Sigmoid colon (tissue), 7 donors: ENCODE measurements around the gene PDE1C. TPM values are rescaled to one million over a fixed set of nuclear protein-coding genes. Genes with fewer than 3 reads are reported as not detected.

ENCODE experiments used
- DNase-seq: peaks from one replicate; pipeline ENCODE4 v3.0.0-alpha.2; 2019
- H3K27ac ChIP-seq, 4 donors: fragments of 200-600 bp; sonication (generic); one replicate each; pipeline ENCODE4 v1.5.1; 2016 to 2019; ENCODE audit warnings: mild to moderate bottlenecking in 1 of 4
- H3K27me3 ChIP-seq, 3 donors: fragments of 200-600 bp; sonication (generic); one replicate each; pipeline ENCODE4 v1.5.1; 2019; ENCODE audit warnings: mild to moderate bottlenecking in 1 of 3
- H3K36me3 ChIP-seq, 4 donors: fragments of 200-600 bp; sonication (generic); one replicate each; pipeline ENCODE4 v1.5.1; 2016 to 2019
- H3K4me1 ChIP-seq, 4 donors: fragments of 200-600 bp; sonication (generic); one replicate each; pipeline ENCODE4 v1.5.1; 2017 to 2019
- H3K4me3 ChIP-seq, 4 donors: fragments of 200-600 bp; sonication (generic); one replicate each; pipeline ENCODE4 v1.5.1; 2017 to 2019; ENCODE audit warnings: mild to moderate bottlenecking in 2 of 4, moderate library complexity in 1 of 4
- H3K9me3 ChIP-seq, 4 donors: fragments of 200-600 bp in 3 of 4; sonication (generic) in 3 of 4; one replicate each; pipeline versions ENCODE4 v1.5.1 to v1.6.1; 2013 to 2019
- EP300 ChIP-seq, 4 donors: sonication (generic); formaldehyde crosslinking; IDR thresholded peaks; one replicate each; pipeline ENCODE4 v1.6.1; 2017; ENCODE audit warnings: antibody characterized with exemption in 4 of 4
- POLR2A ChIP-seq, 2 donors: fragments of 450-650 bp; IDR thresholded peaks; one replicate each; pipeline ENCODE4 v1.6.1; 2016; ENCODE audit warnings: antibody characterized with exemption in 2 of 2, mild to moderate bottlenecking in 2 of 2, moderate library complexity in 2 of 2
- POLR2AphosphoS5 ChIP-seq, 4 donors: sonication (generic); formaldehyde crosslinking; IDR thresholded peaks; one replicate each; pipeline ENCODE4 v1.6.1; 2017; ENCODE audit warnings: antibody characterized with exemption in 4 of 4
- WGBS, 2 donors: extraction: QIAGEN DNeasy Blood & Tissue Kit; methylation state at CpG; one replicate each; pipeline ENCODE4 v1.1.7; 2013; 5-methylcytosine and 5-hydroxymethylcytosine counted together
- intact Hi-C: fragments of 100-400 bp; cut with DNase I; formaldehyde crosslinking; loops from one replicate; pipeline ENCODE4 v1.15.1; 2023
- polyA plus RNA-seq, 3 donors: library from polyadenylated mRNA; stranded (reverse); fragments of 200-250 nt; gene quantifications; one replicate each; pipeline ENCODE4 v1.2.3, GENCODE V29; 2013
- total RNA-seq, 4 donors: library from RNA; depleted of rRNA; stranded (reverse); fragments of >200 nt; gene quantifications; one replicate each; pipeline ENCODE4 v1.1.0, GENCODE V29; 2016
- TF ChIP-seq, protein P1 (sequence below), 4 experiments: fragments of 450-650 bp in 3 of 4; fragments of 200-600 bp in 1 of 4; IDR thresholded peaks; one replicate each; pipeline ENCODE4 v1.5.1; 2016 to 2019; ENCODE audit warnings: antibody characterized with exemption in 4 of 4, mild to moderate bottlenecking in 3 of 4, moderate library complexity in 2 of 4
- donor health status: healthy with polysubstance abuse.
- donor health status: Bipolar disorder and iron deficiency.
- donor health status: healthy.

Gene PDE1C
- total and polyA plus RNA-seq, 7 donors: under 0.01 to 19.4 (median 5.9) TPM

DNA sequence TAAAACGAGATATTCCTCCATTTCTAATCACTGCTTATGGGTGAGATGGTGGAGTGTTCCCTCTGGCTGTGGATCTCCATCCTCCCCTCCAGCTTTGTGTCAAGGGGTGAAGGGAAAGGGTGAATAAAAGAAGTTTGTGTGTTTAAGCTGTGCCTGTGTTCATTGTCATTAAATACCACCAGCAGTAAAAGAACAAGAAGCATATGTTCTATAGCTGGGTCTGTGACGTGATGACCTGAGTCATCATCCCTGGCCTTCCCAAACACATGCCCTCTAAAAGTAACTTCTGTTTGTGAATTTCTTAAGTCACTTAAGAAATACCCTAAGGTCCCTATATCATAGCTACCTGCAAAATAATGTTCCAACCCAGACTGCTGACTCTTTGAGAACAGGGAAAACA is 278.3 kb downstream of the PDE1C start:
- Histone ChIP-seq H3K27ac (no peak overlapping the region), H3K9me3 (no peaks in the 10 kb centered on the region), H3K36me3 (no peaks in the 10 kb centered on the region), H3K27me3 (no peaks in the 10 kb centered on the region), H3K4me1 (no peaks in the 10 kb centered on the region), H3K4me3 (no peak overlapping the region)
- no peak for DNase-seq
- 76 to 82% methylated on average over 2 of the region's 2 CpGs for WGBS, 2 donors
- intact Hi-C loops: no loop called here
- TF ChIP-seq POLR2AphosphoS5 (IDR thresholded peaks at IDR 0.05): no peak
- no peak for TF ChIP-seq POLR2A (IDR thresholded peaks at IDR 0.05)

DNA sequence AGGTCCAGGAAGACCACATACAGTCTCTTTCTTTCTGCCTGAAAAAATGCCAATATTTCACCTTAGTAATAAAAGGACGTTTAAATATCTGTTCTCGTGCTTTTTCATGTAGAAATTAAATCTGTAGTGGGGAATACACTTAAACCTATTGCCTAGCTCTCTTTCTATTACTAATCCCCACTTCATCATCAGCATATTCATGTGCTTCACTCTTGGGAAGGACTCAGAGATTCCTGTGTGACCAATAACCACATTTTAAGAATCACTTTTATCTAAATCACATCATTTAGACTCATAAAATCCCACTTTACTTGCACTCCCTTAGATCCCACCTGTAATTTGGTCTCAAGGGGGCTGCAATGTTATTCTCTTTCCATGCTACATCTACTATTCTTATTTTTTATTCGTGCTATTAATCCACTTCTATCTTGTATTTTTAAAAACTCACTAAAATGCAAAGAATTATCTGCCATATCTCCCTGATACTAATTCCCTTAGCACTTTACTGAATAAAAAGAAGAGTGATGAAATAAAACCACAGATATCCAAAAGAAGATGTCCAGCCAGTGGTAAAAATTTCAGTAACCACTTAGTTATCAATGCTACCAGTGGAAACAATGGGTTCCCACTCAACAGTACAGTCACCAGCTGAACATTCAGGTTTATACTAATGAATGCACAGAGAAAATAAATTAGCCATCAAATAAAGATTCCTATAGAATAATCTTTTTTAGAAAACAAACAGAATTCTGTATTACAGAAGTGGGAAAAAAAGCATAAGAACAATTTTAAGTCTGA is 281.1 kb downstream of the PDE1C start:
- no peaks in the 10 kb centered on the region for H3K4me1 ChIP-seq
- H3K9me3 ChIP-seq: no peaks in the 10 kb centered on the region
- DNase-seq: no peak
- TF ChIP-seq EP300 (IDR thresholded peaks at IDR 0.05) (no peak), POLR2A (IDR thresholded peaks at IDR 0.05) (no peak), POLR2AphosphoS5 (IDR thresholded peaks at IDR 0.05) (no peak)
- TF ChIP-seq, protein P1, sequence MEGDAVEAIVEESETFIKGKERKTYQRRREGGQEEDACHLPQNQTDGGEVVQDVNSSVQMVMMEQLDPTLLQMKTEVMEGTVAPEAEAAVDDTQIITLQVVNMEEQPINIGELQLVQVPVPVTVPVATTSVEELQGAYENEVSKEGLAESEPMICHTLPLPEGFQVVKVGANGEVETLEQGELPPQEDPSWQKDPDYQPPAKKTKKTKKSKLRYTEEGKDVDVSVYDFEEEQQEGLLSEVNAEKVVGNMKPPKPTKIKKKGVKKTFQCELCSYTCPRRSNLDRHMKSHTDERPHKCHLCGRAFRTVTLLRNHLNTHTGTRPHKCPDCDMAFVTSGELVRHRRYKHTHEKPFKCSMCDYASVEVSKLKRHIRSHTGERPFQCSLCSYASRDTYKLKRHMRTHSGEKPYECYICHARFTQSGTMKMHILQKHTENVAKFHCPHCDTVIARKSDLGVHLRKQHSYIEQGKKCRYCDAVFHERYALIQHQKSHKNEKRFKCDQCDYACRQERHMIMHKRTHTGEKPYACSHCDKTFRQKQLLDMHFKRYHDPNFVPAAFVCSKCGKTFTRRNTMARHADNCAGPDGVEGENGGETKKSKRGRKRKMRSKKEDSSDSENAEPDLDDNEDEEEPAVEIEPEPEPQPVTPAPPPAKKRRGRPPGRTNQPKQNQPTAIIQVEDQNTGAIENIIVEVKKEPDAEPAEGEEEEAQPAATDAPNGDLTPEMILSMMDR (IDR thresholded peaks at IDR 0.05): no peak
- no peak overlapping the region for H3K4me3 ChIP-seq
- 80 to 83% methylated on average over 3 of the region's 3 CpGs for WGBS, 2 donors
- no peak overlapping the region for H3K27ac ChIP-seq
- no peaks in the 10 kb centered on the region for H3K36me3 ChIP-seq
- H3K27me3 ChIP-seq: no peaks in the 10 kb centered on the region
- intact Hi-C loops: no loop called here

DNA sequence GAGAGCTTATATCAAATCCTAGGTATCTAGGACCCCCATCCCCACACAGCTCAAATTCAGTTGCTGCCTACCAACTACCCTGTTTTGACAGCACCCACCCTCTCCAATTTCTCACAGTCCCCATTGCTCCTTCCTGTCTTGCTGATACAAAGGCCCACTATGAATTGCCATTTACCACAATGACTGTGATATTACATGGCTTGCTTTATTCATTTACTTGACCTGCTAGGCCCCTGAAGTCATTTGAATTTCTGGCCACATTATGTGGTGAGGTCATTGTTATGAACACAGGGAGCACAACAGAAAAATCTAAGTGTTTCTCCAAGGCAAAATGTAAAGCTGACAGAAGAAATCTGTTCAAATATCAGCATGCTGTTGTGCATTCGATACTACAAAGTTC is 281.8 kb downstream of the PDE1C start:
- 81 to 85% methylated on average over 1 of the region's 1 CpG for WGBS, 2 donors
- H3K4me1 ChIP-seq: no peaks in the 10 kb centered on the region
- DNase-seq: no peak
- TF ChIP-seq POLR2A (IDR thresholded peaks at IDR 0.05) (no peak), POLR2AphosphoS5 (IDR thresholded peaks at IDR 0.05) (no peak), EP300 (IDR thresholded peaks at IDR 0.05) (no peak)
- TF ChIP-seq, protein P1 (IDR thresholded peaks at IDR 0.05): no peak
- H3K9me3 ChIP-seq: no peaks in the 10 kb centered on the region
- intact Hi-C loops: no loop called here
- no peaks in the 10 kb centered on the region for H3K27me3 ChIP-seq
- H3K36me3 ChIP-seq: no peaks in the 10 kb centered on the region
- H3K4me3 ChIP-seq: no peak overlapping the region
- no peak overlapping the region for H3K27ac ChIP-seq

DNA sequence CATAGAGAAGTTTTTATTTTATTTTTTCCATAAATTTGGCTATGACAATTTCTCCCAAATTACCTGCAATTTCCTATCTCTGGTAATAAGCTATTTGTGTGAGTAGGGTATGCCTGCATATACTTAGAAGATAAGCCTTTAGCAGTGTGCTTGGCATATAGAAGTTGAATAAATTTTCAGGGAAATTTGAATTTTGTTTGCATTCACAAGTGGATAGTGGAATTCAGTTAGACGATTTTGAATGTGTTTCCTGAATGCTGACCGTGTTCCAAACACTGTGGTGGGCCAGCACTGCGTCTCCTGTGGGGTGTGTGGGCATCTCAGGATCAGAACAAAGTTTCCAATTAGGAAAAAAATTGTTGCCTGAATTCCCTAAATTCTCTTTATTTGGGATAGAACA is 283.9 kb downstream of the PDE1C start:
- no peak for DNase-seq
- TF ChIP-seq POLR2AphosphoS5 (IDR thresholded peaks at IDR 0.05) (no peak), EP300 (IDR thresholded peaks at IDR 0.05) (no peak), POLR2A (IDR thresholded peaks at IDR 0.05) (no peak)
- TF ChIP-seq, protein P1 (IDR thresholded peaks at IDR 0.05): no peak
- Histone ChIP-seq H3K27me3 (no peaks in the 10 kb centered on the region), H3K4me1 (no peaks in the 10 kb centered on the region), H3K9me3 (no peaks in the 10 kb centered on the region), H3K4me3 (no peak overlapping the region), H3K27ac (no peak overlapping the region), H3K36me3 (no peaks in the 10 kb centered on the region)
- intact Hi-C loops: no loop called here
- WGBS, 2 donors: 82 to 87% methylated on average over 3 of the region's 3 CpGs

DNA sequence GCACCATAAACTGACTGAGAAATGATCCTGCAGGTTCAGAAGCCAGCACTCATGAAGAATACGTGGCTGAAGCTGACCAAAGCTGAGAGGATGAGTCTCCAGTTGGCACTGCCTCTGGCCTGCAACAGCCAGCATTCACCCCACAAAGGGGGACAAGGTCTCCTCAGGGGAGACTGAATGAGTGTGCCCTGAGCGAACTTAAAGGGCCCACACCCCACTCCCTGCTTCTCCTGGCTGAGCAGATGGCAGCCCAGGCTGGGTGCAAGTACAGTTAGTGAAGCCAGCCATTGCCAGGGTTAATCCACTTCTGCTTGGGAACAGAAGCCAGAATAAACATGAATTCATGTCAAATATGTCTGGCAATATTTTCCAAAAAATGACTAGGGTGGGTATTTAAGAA is 285.1 kb downstream of the PDE1C start:
- H3K4me1 ChIP-seq: no peaks in the 10 kb centered on the region
- no peak for DNase-seq
- H3K36me3 ChIP-seq: no peaks in the 10 kb centered on the region
- H3K4me3 ChIP-seq: no peak overlapping the region
- H3K27me3 ChIP-seq: no peaks in the 10 kb centered on the region
- 79 to 83% methylated on average over 2 of the region's 2 CpGs for WGBS, 2 donors
- H3K27ac ChIP-seq: no peak overlapping the region
- no peaks in the 10 kb centered on the region for H3K9me3 ChIP-seq
- intact Hi-C loops: no loop called here
- TF ChIP-seq EP300 (IDR thresholded peaks at IDR 0.05) (no peak), POLR2A (IDR thresholded peaks at IDR 0.05) (no peak), POLR2AphosphoS5 (IDR thresholded peaks at IDR 0.05) (no peak)
- TF ChIP-seq, protein P1 (IDR thresholded peaks at IDR 0.05): no peak
